ENCODE data around the gene PSMF1.

PSMF1 gene

GRCh38 chr20:1155342-1155741 is 36.9 kb downstream of the PSMF1 start:
- DNase-seq: no peak
- intact Hi-C loops (cut with DNase I): no loop called here

- intact Hi-C loops (cut with DNase I): no loop called here
- no peak for DNase-seq
Measured at GRCh38 chr20:1160496-1160895, 42.1 kb downstream of the PSMF1 start.

GRCh38 chr20:1160991-1161390 is 42.6 kb downstream of the PSMF1 start:
- intact Hi-C loops (cut with DNase I): no loop called here

GRCh38 chr20:1163105-1163504 is 44.7 kb downstream of the PSMF1 start:
- intact Hi-C loops (cut with DNase I): no loop called here

More at GRCh38 chr20:1160991-1161390, 42.6 kb downstream of the PSMF1 start:
- DNase-seq: no peak

GRCh38 chr20:1163653-1164052 is 45.3 kb downstream of the PSMF1 start:
- intact Hi-C loops (cut with DNase I): no loop called here
- DNase-seq: no peak

More at GRCh38 chr20:1163105-1163504, 44.7 kb downstream of the PSMF1 start:
- peak in 1 of 42 donors; percentile 19 for DNase-seq

GRCh38 chr20:1164871-1165270 is 46.5 kb downstream of the PSMF1 start:
- intact Hi-C loops (cut with DNase I): no loop called here
- DNase-seq: no peak

- intact Hi-C loops (cut with DNase I): no loop called here
- no peak for DNase-seq
Measured at GRCh38 chr20:1165521-1165920, 47.1 kb downstream of the PSMF1 start.

- intact Hi-C loops (cut with DNase I): no loop called here
Measured at GRCh38 chr20:1165941-1166340, 47.5 kb downstream of the PSMF1 start.

GRCh38 chr20:1166948-1167720 is 48.7 kb downstream of the PSMF1 start:
- intact Hi-C loops (cut with DNase I): no loop called here
- DNase-seq: no peak

More at GRCh38 chr20:1165941-1166340, 47.5 kb downstream of the PSMF1 start:
- no peak for DNase-seq

- intact Hi-C loops (cut with DNase I): no loop called here
- no peak for DNase-seq
Measured at GRCh38 chr20:1169224-1169623, 50.8 kb downstream of the PSMF1 start.

- intact Hi-C loops (cut with DNase I): no loop called here
- no peak for DNase-seq
Measured at GRCh38 chr20:1171461-1172093, 53.2 kb downstream of the PSMF1 start.

- intact Hi-C loops (cut with DNase I): no loop called here
- DNase-seq: no peak
Measured at GRCh38 chr20:1173698-1174097, 55.3 kb downstream of the PSMF1 start.

- intact Hi-C loops (cut with DNase I): no loop called here
- DNase-seq: no peak
Measured at GRCh38 chr20:1174787-1175186, 56.4 kb downstream of the PSMF1 start.

GRCh38 chr20:1177680-1178079 is 59.3 kb downstream of the PSMF1 start:
- intact Hi-C loops (cut with DNase I): no loop called here
- no peak for DNase-seq

GRCh38 chr20:1178103-1178502 is 59.7 kb downstream of the PSMF1 start:
- no peak for DNase-seq
- intact Hi-C loops (cut with DNase I): no loop called here

- no peak for DNase-seq
- intact Hi-C loops (cut with DNase I): no loop called here
Measured at GRCh38 chr20:1178623-1179022, 60.2 kb downstream of the PSMF1 start.

- no peak for DNase-seq
- intact Hi-C loops (cut with DNase I): no loop called here
Measured at GRCh38 chr20:1180949-1181348, 62.5 kb downstream of the PSMF1 start.

- intact Hi-C loops (cut with DNase I): no loop called here
- no peak for DNase-seq
Measured at GRCh38 chr20:1182106-1182505, 63.7 kb downstream of the PSMF1 start.

GRCh38 chr20:1183153-1183552 is 64.8 kb downstream of the PSMF1 start:
- intact Hi-C loops (cut with DNase I): no loop called here

GRCh38 chr20:1184260-1184637 is 65.8 kb downstream of the PSMF1 start:
- DNase-seq: peak in 8 of 42 donors; percentile 19 to 49 (median 30)
- intact Hi-C loops (cut with DNase I): no loop called here

More at GRCh38 chr20:1183153-1183552, 64.8 kb downstream of the PSMF1 start:
- no peak for DNase-seq

Data from head of caudate nucleus (tissue), 42 donors.